HepG2 (cell line): ENCODE results near the gene LIME1.

Source experiments
- MAFK ChIP-seq, 2 experiments: IDR thresholded peaks in 1 of 2; conservative IDR thresholded peaks in 1 of 2; 2 replicates each; pipeline ENCODE4 v1.6.1; 2011; ENCODE audit warnings: improper control_type of control experiment in 2 of 2, low read length in 2 of 2
- NFIC ChIP-seq: IDR thresholded peaks from 2 replicates; pipeline ENCODE4 v1.6.1; 2012; ENCODE audit warnings: mild to moderate bottlenecking, low read length, inconsistent platforms
- POLR2A ChIP-seq, 2 experiments: IDR thresholded peaks; 2 replicates each; pipeline ENCODE4 v1.6.1; 2011; ENCODE audit warnings: low read depth in 2 of 2, low read length in 2 of 2, mild to moderate bottlenecking in 1 of 2, moderate library complexity in 1 of 2; ENCODE audit not compliant: insufficient read depth in 1 of 2
- ZNF841 ChIP-seq: sonication (generic); formaldehyde crosslinking; IDR thresholded peaks from 2 replicates; pipeline ENCODE4 v1.8.1; 2023; ENCODE audit warnings: missing genetic modification reagents, borderline replicate concordance
- TF ChIP-seq, protein P1 (sequence below): sonication (generic); formaldehyde crosslinking; IDR thresholded peaks from 2 replicates; pipeline ENCODE4 v1.5.0; 2020; ENCODE audit warnings: mild to moderate bottlenecking, missing genetic modification reagents, moderate library complexity

GRCh38 chr20:63696306-63696627 is 40.2 kb upstream of the LIME1 start:
- TF ChIP-seq POLR2A (IDR thresholded peaks at IDR 0.05; ENCODE audit: insufficient read depth in 1 of 2, low read depth in 2 of 2, low read length in 2 of 2) (peak; percentile 6 to 17; a peak in 2 of 4 replicates), NFIC (no peak), MAFK (conservative IDR thresholded peaks at IDR 0.05 in 1 of 2, IDR thresholded peaks at IDR 0.05 in 1 of 2; ENCODE audit: low read length in 2 of 2) (no peak), ZNF841 (CRISPR knock-in tag) (no peak)
- TF ChIP-seq, protein P1, sequence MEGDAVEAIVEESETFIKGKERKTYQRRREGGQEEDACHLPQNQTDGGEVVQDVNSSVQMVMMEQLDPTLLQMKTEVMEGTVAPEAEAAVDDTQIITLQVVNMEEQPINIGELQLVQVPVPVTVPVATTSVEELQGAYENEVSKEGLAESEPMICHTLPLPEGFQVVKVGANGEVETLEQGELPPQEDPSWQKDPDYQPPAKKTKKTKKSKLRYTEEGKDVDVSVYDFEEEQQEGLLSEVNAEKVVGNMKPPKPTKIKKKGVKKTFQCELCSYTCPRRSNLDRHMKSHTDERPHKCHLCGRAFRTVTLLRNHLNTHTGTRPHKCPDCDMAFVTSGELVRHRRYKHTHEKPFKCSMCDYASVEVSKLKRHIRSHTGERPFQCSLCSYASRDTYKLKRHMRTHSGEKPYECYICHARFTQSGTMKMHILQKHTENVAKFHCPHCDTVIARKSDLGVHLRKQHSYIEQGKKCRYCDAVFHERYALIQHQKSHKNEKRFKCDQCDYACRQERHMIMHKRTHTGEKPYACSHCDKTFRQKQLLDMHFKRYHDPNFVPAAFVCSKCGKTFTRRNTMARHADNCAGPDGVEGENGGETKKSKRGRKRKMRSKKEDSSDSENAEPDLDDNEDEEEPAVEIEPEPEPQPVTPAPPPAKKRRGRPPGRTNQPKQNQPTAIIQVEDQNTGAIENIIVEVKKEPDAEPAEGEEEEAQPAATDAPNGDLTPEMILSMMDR (CRISPR knock-in tag) = no peak
